ENCODE measurements around the gene SS18L1. TPM values are rescaled to one million over a fixed set of nuclear protein-coding genes. Genes with fewer than 3 reads are reported as not detected.

The SS18L1 gene
- total RNA-seq, 1 donor from 2014 or later: 19.9 TPM

DNA sequence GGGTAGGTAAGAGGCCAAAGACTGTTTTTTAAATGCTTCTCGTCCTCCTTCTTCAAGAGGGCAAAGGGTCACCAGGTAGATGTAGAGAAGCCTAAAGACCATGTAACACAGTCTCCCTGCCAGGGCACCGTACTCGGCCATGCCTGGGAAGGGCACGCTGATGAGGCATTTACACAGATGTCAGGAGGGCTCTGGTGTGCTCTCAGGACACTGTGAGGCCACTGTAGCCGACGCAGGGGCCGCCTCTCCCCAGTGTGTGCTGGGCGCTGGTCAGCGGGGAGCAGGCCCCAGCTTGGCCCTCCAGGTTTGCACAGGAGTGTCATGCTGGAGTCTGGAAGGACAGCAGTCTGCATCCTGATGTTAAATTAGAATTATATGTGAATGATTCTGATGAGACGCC is 32.1 kb downstream of the SS18L1 start:
- Mint-ChIP-seq H3K27me3 (ENCODE audit: unreplicated experiment) (no peaks in the 10 kb centered on the region), H3K36me3 (ENCODE audit: unreplicated experiment) (peaks cover 20% of the 10 kb centered on the region), H3K9me3 (ENCODE audit: unreplicated experiment) (no peaks in the 10 kb centered on the region), H3K4me3 (ENCODE audit: unreplicated experiment) (no peak overlapping the region), H3K4me1 (ENCODE audit: unreplicated experiment) (no peaks in the 10 kb centered on the region), H3K27ac (ENCODE audit: unreplicated experiment) (no peak overlapping the region)
- no peak for DNase-seq (ENCODE audit: extremely low spot score, unreplicated experiment)
- no peak for TF ChIP-seq CTCF (IDR thresholded peaks at IDR 0.05)

DNA sequence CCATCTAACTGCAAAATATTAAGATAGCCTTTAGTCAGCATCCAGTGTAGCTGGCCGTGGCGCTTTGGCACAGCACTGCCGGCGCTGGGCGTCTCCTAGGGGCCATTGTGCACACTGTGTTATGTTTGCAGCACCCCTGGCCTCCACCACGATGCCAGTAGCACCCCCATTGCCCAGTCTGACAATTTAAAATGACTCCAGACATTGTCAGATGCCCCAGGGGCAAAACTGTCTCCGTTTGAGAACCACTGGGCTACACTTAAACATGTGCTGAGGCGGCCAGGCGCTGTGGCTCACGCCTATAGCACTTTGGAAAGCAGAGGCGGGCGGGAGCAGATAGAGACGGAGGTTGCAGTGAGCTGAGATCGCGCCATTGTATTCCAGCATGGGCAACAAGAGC is 33.3 kb downstream of the SS18L1 start:
- Mint-ChIP-seq H3K36me3 (ENCODE audit: unreplicated experiment) (peaks cover 18% of the 10 kb centered on the region), H3K4me3 (ENCODE audit: unreplicated experiment) (no peak overlapping the region), H3K27ac (ENCODE audit: unreplicated experiment) (no peak overlapping the region), H3K27me3 (ENCODE audit: unreplicated experiment) (no peaks in the 10 kb centered on the region), H3K4me1 (ENCODE audit: unreplicated experiment) (peaks cover 3% of the 10 kb centered on the region), H3K9me3 (ENCODE audit: unreplicated experiment) (no peaks in the 10 kb centered on the region)
- TF ChIP-seq CTCF (IDR thresholded peaks at IDR 0.05): no peak
- DNase-seq (ENCODE audit: extremely low spot score, unreplicated experiment): no peak

DNA sequence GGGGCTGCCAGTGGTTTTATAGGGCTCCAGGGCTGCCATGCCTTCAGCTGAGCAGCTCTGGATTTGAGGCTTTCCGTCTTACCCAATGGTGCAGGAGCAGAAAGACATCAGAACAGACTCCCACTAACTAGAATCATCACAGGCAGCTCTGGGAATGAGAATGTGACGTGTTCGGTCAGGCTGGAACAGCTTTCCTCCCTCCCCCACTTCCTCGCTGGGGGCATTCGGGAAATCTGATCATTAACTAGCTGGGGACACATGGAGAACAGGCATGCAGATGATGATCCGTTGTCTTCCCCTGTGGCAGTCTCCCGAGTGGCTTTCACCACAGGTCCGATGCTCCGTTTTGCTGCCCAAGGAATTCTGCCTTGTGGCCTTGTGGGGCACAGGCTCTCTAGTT is 33.7 kb downstream of the SS18L1 start:
- Mint-ChIP-seq H3K27ac (ENCODE audit: unreplicated experiment) (no peak overlapping the region), H3K4me3 (ENCODE audit: unreplicated experiment) (no peak overlapping the region), H3K36me3 (ENCODE audit: unreplicated experiment) (peaks cover 18% of the 10 kb centered on the region), H3K9me3 (ENCODE audit: unreplicated experiment) (no peaks in the 10 kb centered on the region), H3K4me1 (ENCODE audit: unreplicated experiment) (peaks cover 8% of the 10 kb centered on the region), H3K27me3 (ENCODE audit: unreplicated experiment) (no peaks in the 10 kb centered on the region)
- TF ChIP-seq CTCF (IDR thresholded peaks at IDR 0.05): no peak
- no peak for DNase-seq (ENCODE audit: extremely low spot score, unreplicated experiment)

DNA sequence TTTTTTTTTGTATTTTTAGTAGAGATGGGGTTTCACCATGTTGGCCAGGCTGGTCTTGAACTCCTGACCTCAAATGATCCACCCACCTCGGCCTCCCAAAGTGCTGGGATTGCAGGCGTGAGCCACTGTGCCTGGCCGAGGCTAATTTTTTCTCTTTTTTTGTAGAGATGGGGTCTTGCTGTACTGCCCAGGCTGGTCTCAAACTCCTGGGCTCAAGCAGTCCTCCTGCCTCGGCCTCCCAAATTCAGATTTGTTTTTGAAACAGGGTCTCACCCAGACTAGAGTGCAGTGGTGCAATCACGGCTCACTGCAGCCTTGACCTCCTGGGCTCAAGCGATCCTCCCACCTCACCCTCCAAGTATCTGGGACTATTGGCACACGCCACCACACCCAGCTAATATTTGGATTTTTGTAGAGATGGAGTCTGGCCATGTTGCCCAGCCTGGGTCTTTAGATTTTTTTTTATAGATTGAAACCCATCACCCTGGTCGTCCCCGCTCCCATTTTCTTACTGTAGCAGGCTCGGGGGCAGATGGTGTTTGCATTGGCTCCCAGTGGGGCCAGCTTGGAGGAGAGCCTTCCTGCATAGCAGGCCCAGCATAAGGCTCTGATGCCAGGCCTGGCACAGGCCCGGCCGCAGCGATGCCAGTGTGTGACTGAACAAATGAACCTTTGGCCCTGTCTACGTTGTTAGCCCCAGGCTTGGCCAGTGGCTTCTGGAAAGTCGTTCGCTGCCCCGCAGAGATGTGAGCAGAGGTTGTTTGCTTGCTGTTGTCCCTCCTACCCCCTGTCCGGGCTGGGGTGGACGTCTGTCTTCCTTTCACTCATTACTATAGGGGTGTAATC is 35.0 kb downstream of the SS18L1 start:
- peaks cover 18% of the 10 kb centered on the region for H3K36me3 Mint-ChIP-seq (ENCODE audit: unreplicated experiment)
- H3K27me3 Mint-ChIP-seq (ENCODE audit: unreplicated experiment): no peaks in the 10 kb centered on the region
- no peak overlapping the region for H3K27ac Mint-ChIP-seq (ENCODE audit: unreplicated experiment)
- peaks cover 10% of the 10 kb centered on the region for H3K4me1 Mint-ChIP-seq (ENCODE audit: unreplicated experiment)
- no peak for TF ChIP-seq CTCF (IDR thresholded peaks at IDR 0.05)
- no peak for DNase-seq (ENCODE audit: extremely low spot score, unreplicated experiment)
- H3K9me3 Mint-ChIP-seq (ENCODE audit: unreplicated experiment): no peaks in the 10 kb centered on the region
- no peak overlapping the region for H3K4me3 Mint-ChIP-seq (ENCODE audit: unreplicated experiment)

DNA sequence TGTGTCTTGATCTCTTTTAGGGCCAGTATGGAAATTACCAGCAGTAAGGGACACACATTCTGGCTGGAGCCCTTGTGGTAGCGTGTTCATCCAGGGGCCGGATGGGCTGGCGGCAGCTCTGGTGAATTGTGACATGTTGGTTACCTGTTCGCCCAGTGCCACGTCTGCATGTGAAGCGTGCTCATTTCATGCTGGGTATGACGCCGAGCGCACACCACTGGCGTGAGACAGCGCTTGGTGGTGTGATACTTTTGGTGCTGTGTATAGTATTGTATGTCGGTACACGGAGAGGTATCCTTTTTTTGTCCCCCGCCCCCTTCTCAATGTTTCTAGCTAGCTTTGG is 35.6 kb downstream of the SS18L1 start:
- Mint-ChIP-seq H3K9me3 (ENCODE audit: unreplicated experiment) (no peaks in the 10 kb centered on the region), H3K27me3 (ENCODE audit: unreplicated experiment) (no peaks in the 10 kb centered on the region), H3K4me1 (ENCODE audit: unreplicated experiment) (peaks cover 16% of the 10 kb centered on the region), H3K36me3 (ENCODE audit: unreplicated experiment) (peaks cover 15% of the 10 kb centered on the region), H3K4me3 (ENCODE audit: unreplicated experiment) (no peak overlapping the region), H3K27ac (ENCODE audit: unreplicated experiment) (no peak overlapping the region)
- TF ChIP-seq CTCF (IDR thresholded peaks at IDR 0.05): no peak
- no peak for DNase-seq (ENCODE audit: extremely low spot score, unreplicated experiment)
